ENCODE measurements around the gene PLAA. TPM values are rescaled to one million over a fixed set of nuclear protein-coding genes. Genes with fewer than 3 reads are reported as not detected.
"Not testable (repeated sequence)": the region's sequence is repeated elsewhere in the genome, so short reads cannot be mapped to it uniquely, and the experiment has no call there.

The PLAA gene
- total RNA-seq, 1 donor from 2014 or later: 21.8 TPM

DNA sequence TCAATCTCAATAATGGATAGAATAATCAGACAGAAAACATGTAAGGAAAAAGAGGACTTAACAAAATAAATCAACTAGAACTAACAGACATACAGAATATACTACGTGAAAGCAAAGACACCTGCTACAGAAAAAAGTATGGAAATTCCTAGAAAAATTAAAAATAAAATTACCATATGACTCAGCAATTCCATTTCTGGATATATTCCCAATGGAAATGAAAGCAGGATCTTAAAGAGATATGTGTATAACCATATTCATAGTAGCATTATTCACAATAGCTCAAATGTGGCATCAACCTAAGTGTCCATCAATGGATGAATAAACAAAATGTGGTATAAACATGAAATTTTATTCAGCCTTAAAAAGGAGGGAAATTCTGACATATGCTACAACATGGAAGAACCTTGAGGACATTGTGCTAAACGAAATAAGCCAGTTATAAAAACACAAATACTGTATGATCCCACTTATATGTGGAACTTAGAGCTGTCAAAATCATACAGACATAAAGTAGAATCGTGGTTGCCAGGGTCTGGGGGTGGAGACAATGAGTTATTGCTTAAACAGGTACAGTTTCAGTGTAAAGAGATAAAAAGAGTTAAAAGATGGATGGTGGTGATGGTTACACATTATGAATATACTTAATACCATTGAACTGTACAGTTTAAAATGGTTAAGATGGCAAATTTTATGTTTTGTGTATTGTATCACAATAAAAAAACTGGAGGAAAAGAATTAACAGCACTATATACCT is 6.9 kb downstream of the PLAA start:
- intact Hi-C loops (cut with DNase I): no loop called here
- no peak for DNase-seq (ENCODE audit: low spot score)
- no peak for ATAC-seq

DNA sequence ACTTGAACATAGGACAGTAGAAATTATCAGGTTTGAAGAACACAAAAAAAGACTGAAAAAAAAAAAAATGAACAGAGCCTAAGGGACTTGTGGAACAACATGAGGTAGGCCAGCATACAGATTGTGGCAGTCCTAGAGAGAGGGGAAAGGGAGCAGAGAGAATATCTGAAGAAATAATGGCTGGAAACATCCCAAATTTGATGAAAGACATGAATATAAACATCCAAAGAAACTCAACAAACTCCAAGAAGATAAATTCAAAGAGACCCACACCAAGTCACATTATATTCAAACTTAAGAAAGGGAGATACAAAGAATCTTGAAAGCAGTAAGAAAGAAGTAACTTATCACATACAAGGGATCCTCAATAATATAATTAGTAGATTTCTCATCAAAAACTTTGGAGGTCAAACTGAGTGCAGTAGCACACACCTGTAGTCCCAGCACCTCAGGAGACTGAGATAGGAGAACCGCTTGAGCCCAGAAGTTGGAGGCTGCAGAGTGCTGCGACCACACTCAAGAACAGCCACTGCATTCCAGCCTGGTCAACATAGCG is 9.1 kb downstream of the PLAA start:
- intact Hi-C loops (cut with DNase I): no loop called here
- DNase-seq (ENCODE audit: low spot score): no peak
- no peak for ATAC-seq

DNA sequence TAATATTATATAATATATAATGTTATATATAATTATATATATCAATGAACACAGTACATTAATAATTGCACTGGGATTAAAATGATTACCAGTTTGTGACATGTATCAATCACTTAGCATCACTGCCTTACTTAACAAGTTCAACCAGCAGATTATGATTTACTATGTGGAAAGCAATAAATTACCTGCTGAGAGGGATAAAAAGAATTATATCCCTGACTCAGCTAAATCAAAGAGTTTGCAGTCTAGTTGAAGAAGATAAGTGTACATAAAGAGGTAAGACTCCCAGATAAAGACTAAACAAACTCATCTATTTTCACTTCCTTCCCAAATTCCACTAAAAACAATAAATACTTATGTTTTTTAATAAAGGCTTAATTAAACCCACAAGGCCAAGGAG is 11.2 kb downstream of the PLAA start:
- no peak for DNase-seq (ENCODE audit: low spot score)
- no peak for ATAC-seq
- intact Hi-C loops (cut with DNase I): no loop called here

DNA sequence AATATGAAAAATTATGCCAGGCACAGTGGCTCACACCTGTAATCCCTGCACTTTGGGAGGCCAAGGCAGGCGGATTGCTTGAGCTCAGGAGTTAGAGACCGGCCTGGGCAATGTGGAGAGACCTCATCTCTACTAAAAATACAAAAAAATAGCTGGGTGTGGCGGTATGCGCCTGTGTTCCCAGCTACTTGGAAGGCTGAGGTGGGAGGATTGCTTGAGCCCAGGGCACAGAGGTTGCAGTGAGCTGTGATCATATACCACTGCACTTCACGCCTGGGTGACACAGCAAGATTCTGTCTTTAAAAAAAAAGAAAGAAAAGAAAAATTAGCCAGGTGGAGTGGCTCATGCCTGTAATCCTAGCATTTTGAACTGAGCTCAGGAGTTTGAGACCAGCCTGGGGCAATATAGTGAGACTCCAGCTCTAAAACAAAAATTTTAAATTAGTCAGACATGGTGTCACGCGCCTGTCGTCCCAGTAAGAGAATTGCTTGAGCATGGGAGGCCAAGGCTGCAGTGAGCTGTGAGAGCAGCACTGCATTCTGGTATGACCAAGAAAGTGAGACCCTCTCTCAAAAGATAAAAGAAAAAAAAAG is 18.0 kb downstream of the PLAA start:
- DNase-seq (ENCODE audit: low spot score) (no peak), ATAC-seq (no peak)
- intact Hi-C loops (cut with DNase I): no loop called here

DNA sequence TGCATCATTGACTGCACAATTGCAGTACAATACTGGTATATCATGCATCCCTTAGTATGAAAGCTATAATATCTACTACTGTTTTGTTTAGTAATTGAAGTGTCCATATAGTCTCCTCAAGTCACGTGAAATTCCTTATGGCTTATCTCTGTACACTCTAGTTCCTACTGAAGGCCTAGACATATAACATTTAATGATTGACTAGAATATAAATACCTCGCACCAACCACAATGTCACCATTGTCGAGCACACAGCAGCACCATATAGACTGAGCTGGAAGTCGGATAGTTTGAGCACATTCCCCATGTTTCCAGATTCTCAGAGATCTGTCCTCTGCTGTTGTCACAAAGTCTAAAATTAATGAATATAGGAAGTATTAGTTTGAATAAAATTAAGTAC is 21.4 kb downstream of the PLAA start:
- intact Hi-C loops (cut with DNase I): no loop called here
- DNase-seq (ENCODE audit: low spot score): no peak
- ATAC-seq: no peak

DNA sequence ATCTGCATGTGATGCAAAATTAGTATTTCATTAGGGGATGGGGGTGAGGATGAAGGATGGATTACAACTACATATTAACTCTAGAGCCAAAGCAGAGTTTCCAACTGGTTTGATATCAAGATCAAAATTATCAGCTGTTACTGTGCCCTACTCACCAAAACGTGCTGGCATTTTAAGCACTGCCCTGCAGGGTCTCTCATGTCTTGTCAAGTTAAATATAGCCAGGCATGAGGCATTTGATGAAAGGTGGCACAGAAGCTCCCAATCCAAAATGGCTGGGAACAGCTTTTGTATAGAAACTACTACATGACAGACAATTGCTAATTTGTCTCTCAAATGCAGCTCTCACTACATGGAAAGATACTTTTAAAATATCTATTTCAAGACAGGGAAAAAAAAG is 27.3 kb downstream of the PLAA start:
- DNase-seq (ENCODE audit: low spot score): no peak
- no peak for ATAC-seq
- intact Hi-C loops (cut with DNase I): no loop called here

DNA sequence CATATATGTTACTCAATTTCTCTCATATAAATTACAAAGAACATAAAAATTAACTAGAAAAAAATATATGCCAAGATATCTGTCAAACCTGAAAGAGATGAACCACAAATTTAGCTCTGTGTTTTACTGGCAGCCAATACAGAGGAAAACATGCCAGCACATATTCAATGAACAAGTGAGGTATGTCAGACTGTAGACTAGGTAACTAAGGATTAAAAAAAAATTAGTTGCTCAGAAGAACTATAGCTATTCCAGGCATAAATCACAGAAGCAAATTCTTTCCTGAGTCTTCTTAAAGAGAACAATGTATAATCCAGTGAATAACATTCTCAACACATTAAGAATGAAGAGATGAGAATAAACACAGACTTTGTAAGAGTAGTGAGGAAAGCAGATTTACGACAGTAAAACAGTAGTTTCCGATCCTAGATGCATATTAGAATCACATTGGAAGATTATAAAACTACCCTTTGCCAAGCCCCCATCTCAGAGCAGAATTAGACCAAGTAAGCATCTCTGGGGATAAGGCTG is 33.8 kb downstream of the PLAA start:
- ATAC-seq: no peak
- intact Hi-C loops (cut with DNase I): no loop called here
- DNase-seq (ENCODE audit: low spot score): no peak

DNA sequence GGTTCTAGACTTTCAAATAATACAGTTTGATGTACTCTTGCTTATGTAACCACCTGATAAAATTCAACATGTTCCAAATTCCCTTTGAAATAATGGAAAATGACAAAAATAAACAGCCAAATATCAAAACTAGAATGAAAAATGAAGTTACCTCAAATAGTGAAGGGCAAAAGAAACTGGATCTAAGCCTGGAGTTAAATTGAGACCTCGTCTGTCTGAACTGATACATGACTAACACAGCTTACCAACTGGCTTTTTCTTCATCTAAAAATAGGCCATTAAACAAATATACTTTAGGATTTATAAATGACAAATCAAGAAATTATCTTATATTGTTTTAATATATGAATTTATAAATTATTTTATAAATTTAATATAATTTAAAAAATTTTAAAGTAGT is 42.4 kb downstream of the PLAA start:
- DNase-seq (ENCODE audit: low spot score): no peak
- no peak for ATAC-seq
- intact Hi-C loops (cut with DNase I): no loop called here

DNA sequence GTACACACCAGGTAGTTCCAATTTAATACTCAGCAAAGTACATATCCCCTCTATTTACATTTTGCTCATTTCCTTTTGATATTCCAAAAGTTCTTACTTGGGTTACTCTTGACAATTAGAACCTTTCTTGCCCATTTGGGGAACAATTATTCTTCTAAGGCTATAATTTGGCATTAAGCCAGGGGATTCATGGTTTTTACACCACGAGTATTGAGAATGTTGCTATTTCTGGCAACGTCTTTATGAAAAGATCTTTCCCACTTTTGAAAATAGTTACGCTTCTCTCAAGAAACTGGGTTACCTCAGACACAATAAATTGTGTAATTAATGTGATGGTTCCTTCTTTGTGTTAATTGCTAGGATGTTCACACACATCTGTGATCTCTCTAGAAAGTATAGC is 43.0 kb downstream of the PLAA start:
- intact Hi-C loops (cut with DNase I): no loop called here
- no peak for DNase-seq (ENCODE audit: low spot score)
- ATAC-seq: no peak

DNA sequence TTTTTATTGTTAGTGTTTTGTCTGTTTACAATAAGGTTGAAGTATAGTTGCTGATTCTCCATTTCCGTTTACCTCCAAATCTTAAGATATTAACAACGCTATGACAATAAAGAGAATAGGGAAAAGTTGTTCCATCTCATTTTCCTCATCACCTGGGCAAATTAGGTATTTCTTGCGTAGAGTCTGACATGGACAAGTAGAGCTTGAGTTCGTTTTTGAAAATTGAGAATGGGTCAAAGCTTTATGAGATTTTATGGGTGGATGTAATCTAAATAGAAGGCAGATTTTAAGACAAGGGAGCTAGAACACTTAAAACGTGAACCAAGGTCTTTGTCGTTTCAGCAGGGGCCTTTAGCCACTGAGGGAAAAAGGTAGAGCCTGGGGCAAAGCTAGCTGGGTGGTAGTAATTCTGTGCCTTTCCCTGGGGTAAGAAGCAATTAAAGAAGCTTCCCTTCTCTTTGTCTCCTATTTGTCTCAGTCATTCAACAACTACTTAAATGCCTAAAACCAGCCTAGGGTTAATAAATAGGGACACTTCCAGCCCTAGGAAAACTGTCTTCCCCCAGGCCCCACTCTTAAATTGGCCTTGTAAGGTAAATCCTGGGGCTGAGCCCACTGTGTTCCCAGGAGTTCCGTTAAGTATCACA is 53.9 kb downstream of the PLAA start:
- DNase-seq (ENCODE audit: low spot score): no peak
- no peak for ATAC-seq
- intact Hi-C loops (cut with DNase I): no loop called here

DNA sequence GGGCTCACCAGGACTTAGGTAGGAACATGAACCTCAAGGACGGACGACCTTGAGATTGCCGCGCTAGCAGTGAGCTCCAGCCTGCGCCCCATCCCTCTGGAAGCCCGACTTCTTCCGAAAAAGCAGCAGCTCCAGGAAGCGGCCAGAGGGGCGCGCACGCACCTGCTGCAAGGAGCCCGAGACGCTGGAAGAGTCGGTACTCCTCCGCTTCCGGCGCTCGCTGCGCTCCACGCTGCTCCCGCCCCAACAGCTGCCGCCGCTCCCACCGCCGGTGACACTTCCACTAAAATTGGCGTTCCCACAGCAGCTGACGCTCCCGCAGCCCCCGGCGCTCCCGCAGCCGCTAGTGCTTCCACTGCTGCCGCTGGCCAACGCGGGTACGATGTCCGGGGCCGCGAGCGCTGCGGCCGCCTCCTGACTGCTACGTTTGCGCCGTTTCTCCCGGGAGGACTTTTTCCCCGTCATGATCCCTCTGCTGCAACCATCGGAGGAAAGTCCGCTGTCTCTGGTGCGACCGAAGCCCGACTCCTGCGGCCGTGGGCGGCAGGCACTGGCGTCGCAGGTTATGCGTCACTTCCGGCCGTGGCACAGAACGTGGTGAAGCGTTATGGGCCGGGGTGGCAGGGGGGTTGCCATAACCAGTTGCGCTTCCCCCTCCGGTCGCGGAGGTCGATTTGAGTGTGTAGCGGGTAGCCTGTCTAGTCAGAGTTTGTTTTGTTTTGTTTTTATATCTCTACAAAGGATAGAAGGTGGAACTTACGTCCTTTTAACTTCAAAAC is 54.6 kb downstream of the PLAA start, which contains the start of gene CAAP1:
Gene CAAP1, minus strand, starts transcription at position 552 of the 779 bp plus-strand sequence. Its CDS starts 87 bp downstream, at position 465.
- intact Hi-C loops (cut with DNase I): no loop called here
- DNase-seq (ENCODE audit: low spot score): peak; percentile 95
- peak; percentile 99 for ATAC-seq

DNA sequence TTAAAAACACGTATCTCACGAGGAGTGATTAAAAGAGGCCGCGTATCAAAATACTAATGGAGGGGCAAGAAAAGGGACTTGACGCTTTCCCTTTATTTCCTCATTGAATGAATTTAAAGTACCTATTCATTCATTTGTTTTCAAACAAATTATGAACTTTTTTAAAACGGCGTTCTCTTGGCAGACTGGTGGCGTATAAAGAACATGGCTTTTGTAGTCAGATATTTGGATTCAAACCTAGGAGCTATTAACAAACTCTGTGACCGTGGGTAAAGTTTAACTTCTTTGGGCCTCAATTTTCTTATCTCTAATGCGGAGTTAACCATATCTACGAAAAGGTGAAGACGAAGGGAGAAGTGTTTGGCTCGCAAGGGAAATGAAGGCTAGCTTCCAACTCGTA is 55.3 kb downstream of the PLAA start:
- ATAC-seq: no peak
- intact Hi-C loops (cut with DNase I): no loop called here

DNA sequence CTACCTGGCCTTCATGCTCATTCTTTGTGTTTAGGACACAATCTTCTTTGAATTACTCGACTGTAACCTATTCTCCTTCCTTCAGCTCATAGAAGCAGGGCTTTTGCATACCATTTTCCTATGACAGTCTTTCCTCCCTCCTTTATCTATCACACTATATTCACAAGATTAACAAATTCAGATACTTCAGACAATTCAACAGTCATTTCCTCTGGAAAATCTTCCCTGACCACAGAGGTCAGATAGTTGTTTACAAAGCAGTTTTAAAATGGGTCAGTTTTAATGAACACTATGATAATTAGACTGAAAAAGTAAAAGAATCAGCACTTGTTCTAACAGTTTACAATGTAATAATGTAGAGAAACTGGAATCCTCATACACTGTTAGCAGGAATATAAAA is 58.8 kb downstream of the PLAA start:
- ATAC-seq: no peak
- DNase-seq (ENCODE audit: low spot score): no peak
- intact Hi-C loops (cut with DNase I): no loop called here

More for the DNA sequence above, 55.3 kb downstream of the PLAA start:
- DNase-seq (ENCODE audit: low spot score): no peak

DNA sequence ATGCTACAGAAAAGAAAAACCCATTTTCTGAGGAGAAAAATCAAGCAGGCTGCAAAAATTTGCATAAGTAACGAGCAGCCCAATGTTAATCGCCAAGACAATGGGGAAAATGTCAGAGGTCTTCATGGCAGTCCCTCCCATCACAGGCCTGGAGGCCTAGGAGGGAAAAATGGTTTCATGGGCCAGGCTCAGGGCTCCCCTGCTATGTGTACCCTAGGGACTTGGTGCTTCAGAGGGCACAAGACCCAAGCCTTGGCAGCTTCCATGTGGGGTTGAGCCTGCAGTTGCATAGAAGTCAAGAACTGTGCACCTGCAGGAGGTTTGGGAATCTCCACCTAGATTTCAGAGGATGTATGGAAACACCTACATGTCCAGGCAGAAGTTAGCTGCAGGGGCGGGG is 64.9 kb downstream of the PLAA start:
- no peak for ATAC-seq
- DNase-seq (ENCODE audit: low spot score): no peak
- intact Hi-C loops (cut with DNase I): no loop called here

DNA sequence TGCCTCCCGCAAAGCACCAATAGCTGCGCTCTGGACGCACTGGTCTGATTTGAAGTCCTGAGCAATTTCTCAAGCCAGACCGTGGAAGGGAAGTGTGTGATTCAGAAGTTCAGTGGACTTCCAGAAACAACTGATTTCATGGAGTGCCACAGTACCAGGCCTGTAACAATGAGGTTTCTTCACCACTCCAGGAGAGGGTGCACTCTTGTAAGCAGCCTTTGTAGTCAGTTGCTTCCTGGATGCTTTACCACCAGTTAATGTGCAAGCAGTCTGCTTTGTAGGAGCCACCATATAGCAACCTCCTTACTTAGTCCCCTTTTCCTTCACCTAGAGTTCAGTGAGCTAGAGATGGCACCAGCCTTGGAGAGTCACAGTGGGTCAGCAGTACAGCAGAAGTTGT is 66.8 kb downstream of the PLAA start:
- ATAC-seq (no peak), DNase-seq (ENCODE audit: low spot score) (no peak)
- intact Hi-C loops (cut with DNase I): no loop called here

DNA sequence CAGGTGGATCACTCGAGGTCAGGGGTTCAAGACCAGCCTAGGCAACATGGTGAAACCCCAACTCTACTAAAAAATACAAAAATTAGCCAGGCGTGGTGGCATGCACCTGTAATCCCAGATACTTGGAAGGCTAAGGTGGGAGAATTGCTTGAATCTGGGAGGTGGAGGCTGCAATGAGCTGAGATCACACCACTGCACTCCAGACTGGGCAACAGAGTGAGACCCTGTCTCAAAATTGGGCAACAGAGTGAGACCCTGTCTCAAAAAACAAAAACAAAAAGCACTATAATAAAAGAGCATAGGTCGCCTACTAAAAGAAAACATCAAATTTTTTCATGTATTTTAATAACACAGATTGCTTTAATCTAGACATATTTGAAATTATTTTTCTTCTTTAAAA is 71.9 kb downstream of the PLAA start:
- ATAC-seq; DNase-seq (ENCODE audit: low spot score); intact Hi-C loops (cut with DNase I): not testable (repeated sequence)

DNA sequence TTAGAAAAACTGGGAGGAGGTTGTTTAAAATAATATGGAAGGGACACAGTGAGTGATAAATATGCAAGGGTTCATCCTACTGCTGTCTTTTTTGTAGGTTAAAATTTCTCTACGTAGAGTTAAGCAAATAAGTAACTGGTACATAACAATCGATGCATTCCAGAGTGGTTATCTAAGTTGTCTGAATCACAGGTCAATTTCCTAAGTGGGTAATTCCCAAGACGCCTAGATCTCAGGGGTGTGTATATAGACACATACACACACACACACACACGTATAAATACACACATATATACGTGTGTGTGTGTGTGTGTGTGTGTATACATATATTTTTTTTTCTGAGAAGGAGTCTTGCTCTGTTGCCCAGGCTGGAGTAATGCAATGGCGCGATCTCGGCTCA is 76.8 kb downstream of the PLAA start:
- no peak for ATAC-seq
- no peak for DNase-seq (ENCODE audit: low spot score)

DNA sequence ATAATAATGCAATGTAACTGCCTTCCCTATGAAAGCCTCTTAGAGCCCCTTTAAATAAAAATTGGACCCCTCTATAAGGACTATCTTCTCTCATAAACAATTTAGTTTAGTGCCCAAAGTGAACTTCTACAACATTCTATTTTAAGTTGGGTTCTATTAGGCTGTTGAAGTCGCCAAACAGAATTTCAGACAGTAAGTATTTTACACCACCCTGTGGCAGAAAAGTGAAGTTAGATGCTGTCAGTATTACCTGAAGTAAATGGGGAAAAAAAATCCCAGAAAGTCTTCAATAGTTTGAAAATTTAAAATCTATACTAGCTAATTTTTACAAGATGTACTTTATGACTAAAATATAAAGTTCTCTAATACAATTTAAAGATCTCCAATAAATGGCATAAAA is 84.0 kb downstream of the PLAA start:
- ATAC-seq (no peak), DNase-seq (ENCODE audit: low spot score) (no peak)
- intact Hi-C loops (cut with DNase I): no loop called here

More for the DNA sequence above, 76.8 kb downstream of the PLAA start:
- intact Hi-C loops (cut with DNase I): no loop called here

DNA sequence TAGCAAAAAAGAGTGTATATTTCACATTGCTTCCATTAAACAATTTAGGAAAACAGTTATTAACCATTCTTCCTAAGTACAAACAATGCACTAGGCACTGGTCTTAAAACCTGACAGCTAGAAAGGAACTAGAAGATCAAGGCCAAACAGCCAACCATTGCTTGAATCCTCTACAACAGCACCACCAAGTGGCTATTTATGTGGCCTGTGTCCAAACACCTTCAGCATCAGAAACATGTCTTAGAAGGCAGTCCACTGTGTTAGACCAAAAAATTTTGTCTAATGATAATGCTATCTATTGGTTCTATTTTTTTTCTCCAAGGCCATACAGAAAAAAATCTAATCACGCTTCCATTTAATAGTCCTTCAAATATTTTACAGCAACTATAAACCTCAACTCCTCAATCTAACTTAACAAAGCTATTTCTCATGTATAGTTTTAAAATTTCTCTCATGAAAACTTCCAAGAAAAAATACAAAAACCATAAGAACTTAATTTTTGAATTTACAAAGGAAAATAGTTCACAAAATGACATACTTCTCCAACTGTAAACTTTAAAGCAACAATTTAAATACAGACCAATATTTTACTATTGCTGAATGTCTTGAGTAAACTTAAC is 90.5 kb downstream of the PLAA start:
- intact Hi-C loops (cut with DNase I): no loop called here
- DNase-seq (ENCODE audit: low spot score) (no peak), ATAC-seq (no peak)
